ENCODE measurements around the gene DNAJB4.
"Not testable (repeated sequence)": the region's sequence is repeated elsewhere in the genome, so short reads cannot be mapped to it uniquely, and the experiment has no call there.

Gene DNAJB4

GRCh38 chr1:77991638-77992037 is 13.1 kb upstream of the DNAJB4 start:
- DNase-seq: no peak

- DNase-seq: no peak
Observed at GRCh38 chr1:77994117-77994705, 10.5 kb upstream of the DNAJB4 start.

- no peak for DNase-seq
Observed at GRCh38 chr1:77996734-77997133, 8.0 kb upstream of the DNAJB4 start.

DNA sequence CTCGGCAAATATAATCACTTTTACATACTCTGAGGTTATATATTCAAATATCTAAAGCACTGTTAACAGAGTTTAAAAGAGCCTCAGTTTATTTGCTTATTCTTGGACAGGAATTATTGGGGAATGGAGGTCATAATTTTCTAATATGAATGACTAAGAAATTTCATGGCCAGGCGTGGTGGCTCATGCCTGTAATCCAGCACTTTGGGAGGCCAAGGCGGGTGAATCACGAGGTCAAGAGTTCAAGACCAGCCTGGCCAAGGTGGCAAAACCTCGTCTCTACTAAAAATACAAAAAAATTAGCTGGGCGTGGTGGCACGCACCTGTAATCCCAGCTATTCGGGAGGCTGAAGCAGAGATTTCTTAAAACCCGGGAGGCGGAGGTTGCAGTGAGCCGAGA is 4.2 kb upstream of the DNAJB4 start:
- not testable (repeated sequence) for DNase-seq

GRCh38 chr1:78003070-78003746 is 1.5 kb upstream of the DNAJB4 start:
- no peak for DNase-seq

DNA sequence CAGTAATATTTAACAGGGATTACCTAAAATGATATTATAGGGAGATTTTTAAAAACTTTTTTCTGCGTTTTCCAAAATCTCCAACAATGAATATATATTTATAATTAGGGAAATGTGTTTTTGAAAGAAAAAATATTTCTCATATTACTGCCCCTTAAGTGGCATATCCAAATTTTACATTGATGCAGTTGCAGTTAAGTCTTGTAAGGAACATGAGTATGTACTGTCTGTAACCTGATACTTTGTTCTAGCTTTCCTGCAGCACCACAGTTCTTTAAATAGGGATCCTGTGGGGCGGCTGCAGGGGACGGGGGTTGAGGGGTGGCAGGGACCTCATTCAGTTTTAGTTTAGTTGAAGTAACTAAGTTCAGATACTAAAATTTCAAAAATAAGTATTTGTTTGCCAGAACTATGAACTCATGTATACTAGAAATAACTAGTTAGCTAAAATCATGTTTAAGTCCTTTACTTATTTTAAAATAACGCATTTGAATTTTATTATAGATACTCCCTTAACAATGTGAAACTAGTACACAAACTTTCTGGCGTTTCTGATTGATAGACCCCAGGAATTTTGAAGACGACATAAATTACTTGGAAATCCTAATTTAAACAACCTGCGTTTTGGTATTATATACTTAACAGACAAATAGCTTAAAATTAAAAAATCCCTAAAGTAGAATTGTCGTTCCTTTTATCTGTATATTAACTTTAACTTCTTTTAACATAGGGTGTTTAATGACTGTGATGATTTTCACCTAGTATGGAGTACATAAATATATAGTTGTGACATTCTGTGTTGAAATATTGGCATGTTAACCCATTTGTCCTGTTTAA is 639 bp upstream of the DNAJB4 start:
- DNase-seq: peak; percentile 90

DNA sequence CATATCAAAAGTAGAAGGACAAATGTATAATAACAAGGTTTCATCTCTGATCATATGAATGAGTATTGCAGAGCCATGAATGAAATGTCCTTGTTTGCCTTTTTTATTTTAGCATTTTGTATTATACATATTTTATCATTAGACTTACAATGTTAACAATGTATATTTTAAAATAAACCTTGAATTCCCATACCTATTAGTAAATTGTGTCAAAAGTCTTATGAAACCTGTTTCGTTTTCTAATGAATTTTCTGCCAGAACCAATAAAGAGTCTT is 646 bp downstream of the DNAJB4 start:
- no peak for DNase-seq

DNA sequence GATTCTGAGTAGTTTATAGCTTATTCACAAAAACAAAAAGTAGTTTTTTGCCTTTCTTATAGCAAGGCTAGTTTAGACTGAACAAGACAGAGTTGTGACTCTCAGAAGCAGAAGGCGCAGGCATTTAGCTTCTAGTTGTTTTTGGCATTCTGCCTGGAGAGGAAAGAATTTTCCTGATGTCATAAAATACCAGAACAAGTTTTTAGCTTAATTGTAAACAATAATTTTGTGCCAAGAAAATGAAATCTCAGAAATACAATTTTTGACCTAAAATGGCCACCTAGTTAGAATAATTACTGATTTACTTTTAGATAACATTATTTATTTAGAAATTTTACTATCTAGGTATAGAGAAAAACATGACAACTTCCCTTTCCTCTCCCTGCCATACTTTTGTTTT is 1.0 kb downstream of the DNAJB4 start:
- peak; percentile 36 for DNase-seq

DNA sequence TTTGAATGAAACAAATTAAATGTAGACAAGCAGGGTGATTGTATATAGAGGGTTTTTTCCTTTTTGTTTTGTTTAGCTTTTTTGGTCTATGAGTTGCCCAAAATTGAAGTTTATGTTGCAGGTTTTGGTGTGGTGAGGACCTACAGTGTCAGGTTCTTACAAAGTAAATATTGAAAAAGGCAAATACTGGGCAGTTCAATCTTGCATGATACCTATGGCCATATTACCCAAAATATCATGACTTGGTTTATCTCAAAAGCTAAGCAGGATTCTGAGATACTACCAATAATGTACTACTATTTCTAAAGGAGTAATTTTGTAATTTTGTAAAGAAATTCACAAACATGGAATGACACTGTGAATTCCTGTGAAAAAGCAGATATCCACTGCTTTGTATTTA is 1.8 kb downstream of the DNAJB4 start:
- no peak for DNase-seq

GRCh38 chr1:78007677-78008341 is 3.1 kb downstream of the DNAJB4 start:
- no peak for DNase-seq

GRCh38 chr1:78009276-78009675 is 4.5 kb downstream of the DNAJB4 start:
- DNase-seq: no peak

GRCh38 chr1:78009836-78010235 is 5.1 kb downstream of the DNAJB4 start:
- DNase-seq: no peak

DNA sequence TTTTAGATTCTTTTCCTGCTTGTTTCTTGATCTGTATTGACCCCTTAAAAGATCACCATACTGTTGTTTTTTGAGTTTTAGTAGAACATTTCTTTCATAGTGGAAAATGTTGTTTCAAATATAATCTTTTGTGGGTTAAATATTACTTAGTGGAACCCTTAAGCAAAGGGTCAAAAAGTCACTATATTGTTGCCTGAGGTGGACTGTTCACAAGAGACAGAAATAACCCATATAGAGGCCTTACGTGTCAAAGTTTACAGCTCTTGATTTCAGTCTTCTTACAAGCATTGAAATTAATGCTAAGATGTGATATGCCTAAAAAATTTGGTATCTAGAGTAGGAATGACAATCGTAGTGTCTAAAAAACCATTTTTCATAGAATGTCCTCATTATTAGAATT is 6.3 kb downstream of the DNAJB4 start:
- DNase-seq: no peak

DNA sequence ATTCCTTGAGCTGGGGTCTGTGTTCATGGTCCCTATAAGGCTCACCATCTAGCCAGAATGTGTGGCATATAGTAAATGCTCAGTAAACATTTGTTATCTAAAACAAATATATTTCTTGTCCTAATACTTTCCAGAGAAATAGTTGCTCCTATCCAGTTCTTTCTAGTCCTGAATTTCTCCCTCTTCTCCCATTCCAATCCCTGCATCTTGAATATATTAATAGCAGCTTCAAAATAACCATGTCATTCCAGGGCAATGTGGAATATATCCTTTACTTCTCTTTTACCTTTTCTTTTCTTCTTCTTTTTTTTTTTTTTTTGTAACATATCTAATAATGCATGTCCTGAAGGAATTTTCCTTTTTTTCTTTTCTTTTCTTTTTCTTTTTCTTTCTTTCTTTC is 10.4 kb downstream of the DNAJB4 start:
- DNase-seq: no peak

DNA sequence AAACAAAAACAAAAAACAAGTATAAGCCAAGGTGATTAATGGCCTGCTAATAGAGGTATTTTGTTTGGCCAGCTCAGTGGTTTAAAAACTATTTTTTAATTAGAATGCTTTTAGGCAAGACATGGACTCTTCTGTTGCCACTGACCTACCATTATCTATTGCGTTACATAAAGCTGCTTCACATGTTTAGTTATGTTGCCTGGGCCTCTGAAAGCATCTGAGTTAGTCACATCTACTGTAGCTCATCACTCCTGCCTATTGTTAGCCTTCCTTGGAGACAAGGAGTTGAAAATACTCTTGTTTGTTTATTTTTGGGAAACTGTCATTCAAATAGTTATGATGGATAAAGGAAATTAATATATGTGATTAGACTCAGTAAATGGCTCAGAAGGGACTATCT is 14.3 kb downstream of the DNAJB4 start:
- no peak for DNase-seq

DNA sequence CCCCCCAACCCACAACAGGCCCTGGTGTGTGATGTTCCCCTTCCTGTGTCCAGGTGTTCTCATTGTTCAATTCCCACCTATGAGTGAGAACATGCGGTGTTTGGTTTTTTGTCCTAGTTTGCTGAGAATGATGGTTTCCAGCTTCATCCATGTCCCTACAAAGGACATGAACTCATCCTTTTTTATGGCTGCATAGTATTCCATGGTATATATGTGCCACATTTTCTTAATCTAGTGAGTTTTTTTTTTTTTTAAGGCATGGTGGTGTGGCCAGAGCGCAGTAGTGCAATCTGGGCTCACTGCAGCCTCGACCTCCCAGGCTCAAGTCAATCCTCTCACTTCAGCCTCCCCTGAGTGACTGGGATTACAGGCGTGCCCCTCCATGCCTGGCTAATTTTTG is 16.4 kb downstream of the DNAJB4 start:
- not testable (repeated sequence) for DNase-seq

DNA sequence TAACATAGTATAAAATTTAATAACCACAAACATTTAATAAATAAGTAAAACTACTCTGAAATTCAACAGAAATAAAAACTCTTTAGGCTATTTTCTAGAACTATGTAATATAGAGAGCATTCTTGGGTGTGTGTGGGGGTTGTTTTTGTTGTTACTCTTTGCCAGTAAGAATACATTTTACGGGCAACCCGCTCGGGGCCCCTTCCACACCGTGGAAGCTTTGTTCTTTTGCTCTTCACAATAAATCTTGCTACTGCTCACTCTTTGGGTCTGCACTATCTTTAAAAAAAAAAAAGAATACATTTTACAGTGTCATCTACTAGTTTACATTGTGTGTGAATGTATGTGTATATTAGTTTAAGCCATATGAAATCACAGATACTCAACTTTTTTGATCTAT is 25.1 kb downstream of the DNAJB4 start:
- no peak for DNase-seq

GRCh38 chr1:78032996-78033796 is 28.5 kb downstream of the DNAJB4 start:
- DNase-seq: no peak

- DNase-seq: no peak
Observed at GRCh38 chr1:78033797-78034172, 29.0 kb downstream of the DNAJB4 start.

- DNase-seq: no peak
Observed at GRCh38 chr1:78035121-78035520, 30.4 kb downstream of the DNAJB4 start.

- no peak for DNase-seq
Observed at GRCh38 chr1:78036450-78036849, 31.7 kb downstream of the DNAJB4 start.

DNA sequence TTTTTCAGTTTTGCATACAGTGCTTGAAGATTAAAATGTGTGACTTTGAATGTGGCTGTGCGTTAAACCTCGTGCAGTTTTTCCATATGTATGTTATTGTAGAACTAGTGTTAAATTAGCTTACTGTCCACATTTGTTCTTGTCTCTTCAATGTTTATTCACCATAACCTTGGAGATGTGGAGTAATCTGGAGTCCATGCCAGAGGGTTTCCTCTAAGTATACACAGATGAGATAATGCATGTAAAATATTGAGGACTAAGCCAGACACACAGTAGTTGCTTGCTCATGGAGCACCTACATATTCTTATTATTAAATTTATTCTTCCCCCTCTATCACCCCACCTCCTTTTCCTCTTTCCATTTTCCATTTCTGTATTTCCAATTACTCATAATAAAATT is 33.3 kb downstream of the DNAJB4 start:
- no peak for DNase-seq

DNA sequence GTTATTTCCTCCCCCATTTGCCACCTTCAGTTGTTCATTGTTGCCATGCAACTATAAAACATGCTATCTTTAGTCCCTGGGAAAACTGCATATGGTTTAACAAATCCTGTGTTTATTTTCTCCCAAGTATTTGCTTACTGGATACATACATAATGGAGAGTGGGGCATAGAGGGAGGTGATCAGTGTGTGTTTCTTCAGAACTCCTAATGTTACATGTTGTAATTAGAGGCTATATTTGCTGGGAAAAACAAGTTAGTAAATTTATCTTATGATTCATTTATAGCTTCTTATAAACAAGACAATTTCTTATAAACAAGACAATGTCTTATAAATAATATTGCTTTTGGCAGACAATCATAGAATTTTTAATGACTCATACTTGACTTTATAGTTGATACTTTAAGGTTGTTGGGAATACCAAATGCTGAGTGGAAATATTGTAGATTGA is 33.8 kb downstream of the DNAJB4 start:
- DNase-seq: no peak
